Neuronal stem cell (in vitro differentiated cells): ENCODE results near the gene TRIP4.
"Not testable (repeated sequence)": the region's sequence is repeated elsewhere in the genome, so short reads cannot be mapped to it uniquely, and the experiment has no call there.

Source experiments
- DNase-seq: peaks from one replicate; pipeline ENCODE4 v3.0.0-alpha.2; 2013; ENCODE audit warnings: low spot score
- H2AFZ ChIP-seq: one replicate; pipeline ENCODE4 v1.6.1; 2013; ENCODE audit warnings: mild to moderate bottlenecking, low read length, inconsistent platforms
- H2AK5ac ChIP-seq: 2 replicates; pipeline ENCODE4 v1.6.1; 2013; ENCODE audit warnings: low read depth, mild to moderate bottlenecking, inconsistent platforms, low read length, moderate library complexity, mixed read lengths
- H2BK120ac ChIP-seq: 2 replicates; pipeline ENCODE4 v1.6.1; 2013; ENCODE audit warnings: low read depth, mild to moderate bottlenecking, inconsistent platforms, low read length, moderate library complexity, mixed read lengths
- H2BK12ac ChIP-seq: one replicate; pipeline ENCODE4 v1.6.1; 2013; ENCODE audit warnings: low read length, inconsistent platforms
- H2BK15ac ChIP-seq: 2 replicates; pipeline ENCODE4 v1.6.1; 2013; ENCODE audit warnings: mild to moderate bottlenecking, low read length, inconsistent platforms, mixed read lengths
- H2BK5ac ChIP-seq: one replicate; pipeline ENCODE4 v1.6.1; 2013; ENCODE audit warnings: inconsistent platforms, mild to moderate bottlenecking, low read length, moderate library complexity
- H3K14ac ChIP-seq: one replicate; pipeline ENCODE4 v1.6.1; 2013; ENCODE audit warnings: low read length, inconsistent platforms
- H3K18ac ChIP-seq: 2 replicates; pipeline ENCODE4 v1.6.1; 2013; ENCODE audit warnings: low read length, inconsistent platforms
- H3K23ac ChIP-seq: 2 replicates; pipeline ENCODE4 v1.6.1; 2013; ENCODE audit warnings: low read depth, mild to moderate bottlenecking, mixed read lengths, low read length, inconsistent platforms; ENCODE audit not compliant: poor library complexity
- H3K27ac ChIP-seq: replicated peaks from 3 replicates; pipeline ENCODE4 v1.5.1; 2013; ENCODE audit warnings: low read length, inconsistent platforms
- H3K27me3 ChIP-seq, 3 experiments: 2 replicates each; pipeline ENCODE4 v1.6.1; 2013; ENCODE audit warnings: low read length in 3 of 3, mild to moderate bottlenecking in 2 of 3, inconsistent platforms in 1 of 3, low read depth in 1 of 3, mixed read lengths in 1 of 3, moderate library complexity in 1 of 3; ENCODE audit not compliant: control insufficient read depth in 3 of 3, insufficient read depth in 3 of 3
- H3K36me3 ChIP-seq, 2 donors: replicated peaks in 1 of 2; 2 replicates each; pipeline ENCODE4 v1.6.1; 2013; ENCODE audit warnings: low read length in 2 of 2; ENCODE audit not compliant: control insufficient read depth in 2 of 2, insufficient read depth in 2 of 2
- H3K4ac ChIP-seq: 2 replicates; pipeline ENCODE4 v1.6.1; 2013; ENCODE audit warnings: inconsistent platforms, mild to moderate bottlenecking, low read length, moderate library complexity
- H3K4me1 ChIP-seq, 2 donors: 1 replicate in 1 of 2; 2 replicates in 1 of 2; pipeline ENCODE4 v1.6.1; 2013; ENCODE audit warnings: low read length in 2 of 2, low read depth in 1 of 2; ENCODE audit not compliant: control insufficient read depth in 2 of 2, insufficient read depth in 1 of 2
- H3K4me2 ChIP-seq: one replicate; pipeline ENCODE4 v1.6.1; 2013; ENCODE audit warnings: mild to moderate bottlenecking, low read length, inconsistent platforms; ENCODE audit not compliant: insufficient read depth, poor library complexity, severe bottlenecking
- H3K4me3 ChIP-seq, 2 donors: 2 replicates each; pipeline ENCODE4 v1.5.1; 2013; ENCODE audit warnings: low read length in 2 of 2, mild to moderate bottlenecking in 2 of 2, inconsistent platforms in 1 of 2, moderate library complexity in 1 of 2
- H3K79me1 ChIP-seq: one replicate; pipeline ENCODE4 v1.6.1; 2013; ENCODE audit warnings: low read depth, mild to moderate bottlenecking, inconsistent platforms, low read length, moderate library complexity
- H3K9ac ChIP-seq: one replicate; pipeline ENCODE4 v1.6.1; 2013; ENCODE audit warnings: mild to moderate bottlenecking, low read depth, low read length, inconsistent platforms; ENCODE audit not compliant: poor library complexity
- H3K9me3 ChIP-seq, 2 donors: replicated peaks in 1 of 2; 2 replicates each; pipeline versions ENCODE3 to v1.6.1; 2013; ENCODE audit warnings: low read length in 2 of 2, mild to moderate bottlenecking in 2 of 2, inconsistent platforms in 1 of 2, low read depth in 1 of 2, mixed read lengths in 1 of 2, moderate library complexity in 1 of 2; ENCODE audit not compliant: control insufficient read depth in 2 of 2, insufficient read depth in 1 of 2
- H4K8ac ChIP-seq: one replicate; pipeline ENCODE4 v1.6.1; 2013; ENCODE audit warnings: low read depth, mild to moderate bottlenecking, inconsistent platforms, low read length, moderate library complexity
- H4K91ac ChIP-seq: one replicate; pipeline ENCODE4 v1.6.1; 2013; ENCODE audit warnings: low read length, low read depth, mild to moderate bottlenecking, inconsistent platforms; ENCODE audit not compliant: poor library complexity
- WGBS, 2 donors: extraction: QIAGEN DNeasy Blood & Tissue Kit; methylation state at CpG; one replicate each; pipeline ENCODE4 v1.1.7; 2013; ENCODE audit warnings: missing lambda C conversion rate in 2 of 2, mixed read lengths in 1 of 2; ENCODE audit not compliant: insufficient read length in 2 of 2, insufficient replicate concordance in 1 of 2; ENCODE audit errors: extremely low coverage in 2 of 2; 5-methylcytosine and 5-hydroxymethylcytosine counted together

The TRIP4 gene

DNA sequence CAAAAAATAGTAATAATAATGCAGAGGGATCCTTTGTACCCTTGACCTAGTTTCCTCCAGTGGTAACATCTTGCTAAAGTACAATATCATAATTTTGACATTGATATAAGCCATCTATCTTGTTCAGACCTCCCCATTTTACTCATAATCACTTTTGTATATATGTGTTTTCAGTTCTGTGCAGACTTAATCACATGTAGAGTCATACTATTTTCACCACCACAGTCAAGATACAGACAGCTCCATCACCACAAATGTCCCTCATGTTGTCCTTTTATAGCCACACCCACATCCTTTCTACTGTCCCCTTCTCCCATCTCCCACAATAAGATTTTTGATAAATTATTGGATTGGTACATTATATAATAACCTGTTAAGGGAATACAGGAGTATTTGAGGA is 98.2 kb downstream of the TRIP4 start:
- Histone ChIP-seq H4K8ac (no peak overlapping the region), H3K27me3 (no peaks in the 10 kb centered on the region), H3K79me1 (peaks cover 2% of the 10 kb centered on the region), H2BK15ac (no peak overlapping the region), H3K9ac (no peak overlapping the region), H2AFZ (no peak overlapping the region), H2BK12ac (no peak overlapping the region), H3K18ac (no peak overlapping the region), H3K27ac (no peak overlapping the region), H2BK5ac (no peak overlapping the region), H3K4me2 (no peak overlapping the region), H3K14ac (no peak overlapping the region), H3K36me3 (peaks cover 1 to 60% of the 10 kb centered on the region in 2 donors), H2AK5ac (no peak overlapping the region), H3K4me3 (no peak overlapping the region), H3K4ac (no peak overlapping the region), H3K9me3 (no peaks in the 10 kb centered on the region), H2BK120ac (no peak overlapping the region), H3K4me1 (no peaks in the 10 kb centered on the region), H4K91ac (no peak overlapping the region), H3K23ac (no peak overlapping the region)
- DNase-seq: no peak

DNA sequence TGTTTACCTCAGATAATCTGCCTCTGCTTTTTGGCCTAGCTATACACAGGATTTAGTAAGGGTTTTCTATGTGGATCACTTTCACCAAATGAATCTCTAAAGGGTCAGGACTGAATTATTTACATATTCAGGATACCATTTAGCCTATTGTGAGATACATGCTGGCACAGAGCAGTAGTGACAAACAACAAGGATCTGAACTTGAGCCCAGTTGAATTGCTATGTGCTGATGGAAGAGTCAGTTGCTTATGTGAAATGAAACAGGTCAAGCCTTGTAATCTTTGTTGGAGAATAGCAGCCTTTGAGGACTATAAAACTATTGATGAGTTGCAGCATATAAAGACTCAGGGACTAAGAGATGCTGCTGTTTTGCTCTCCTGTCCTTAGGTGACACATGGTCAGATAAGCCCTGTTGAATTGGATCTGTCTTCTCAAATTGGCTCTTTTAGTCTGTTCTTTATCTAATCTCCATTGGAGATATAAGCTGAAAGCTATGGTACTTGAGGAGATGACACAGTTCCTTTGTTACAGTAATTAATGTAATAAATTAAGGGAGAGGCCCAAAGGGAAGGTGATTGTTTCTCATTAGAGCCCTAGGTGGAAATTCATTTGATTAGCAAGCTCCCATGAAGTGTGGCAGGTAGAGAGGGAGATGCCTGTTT is 103.1 kb downstream of the TRIP4 start:
- H2AK5ac ChIP-seq: no peak overlapping the region
- H3K9me3 ChIP-seq: no peaks in the 10 kb centered on the region
- H2BK12ac ChIP-seq: no peak overlapping the region
- no peak overlapping the region for H3K9ac ChIP-seq
- H3K4ac ChIP-seq: no peak overlapping the region
- H3K79me1 ChIP-seq: no peaks in the 10 kb centered on the region
- H2AFZ ChIP-seq: no peak overlapping the region
- no peak overlapping the region for H3K23ac ChIP-seq
- no peak overlapping the region for H2BK120ac ChIP-seq
- no peak for DNase-seq
- H3K27ac ChIP-seq: no peak overlapping the region
- H4K91ac ChIP-seq: no peak overlapping the region
- H3K14ac ChIP-seq: no peak overlapping the region
- no peak overlapping the region for H2BK15ac ChIP-seq
- no peaks in the 10 kb centered on the region for H3K27me3 ChIP-seq
- H3K36me3 ChIP-seq: peaks cover 0 to 53% of the 10 kb centered on the region in 2 donors
- H4K8ac ChIP-seq: no peak overlapping the region
- no peak overlapping the region for H2BK5ac ChIP-seq
- no peak overlapping the region for H3K4me2 ChIP-seq
- H3K4me3 ChIP-seq: no peak overlapping the region
- H3K4me1 ChIP-seq: no peaks in the 10 kb centered on the region
- H3K18ac ChIP-seq: no peak overlapping the region

DNA sequence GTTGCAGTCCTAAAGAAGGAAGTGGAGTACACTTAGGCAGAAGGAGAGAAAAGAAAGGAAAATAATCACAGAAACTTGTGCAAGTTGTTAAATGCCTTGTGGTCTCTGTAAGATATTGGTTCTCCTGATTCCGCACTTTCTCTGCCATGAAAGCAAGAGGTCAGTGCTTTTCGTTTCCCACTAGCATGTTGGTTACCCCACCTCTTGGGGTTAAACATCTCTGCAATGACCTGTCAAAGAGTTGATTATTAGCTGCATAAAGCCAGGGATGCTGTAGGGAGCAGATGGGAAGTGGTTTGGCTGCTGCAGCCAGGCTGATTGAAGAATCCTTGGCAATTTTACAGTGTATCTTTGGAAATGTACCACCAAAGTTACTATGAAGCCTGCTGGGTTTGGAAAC is 106.0 kb downstream of the TRIP4 start:
- no peaks in the 10 kb centered on the region for H3K79me1 ChIP-seq
- no peaks in the 10 kb centered on the region for H3K4me1 ChIP-seq
- WGBS, 2 donors: no CpG with 5 or more reads among the region's 2 CpGs
- no peak overlapping the region for H3K4me2 ChIP-seq
- no peak overlapping the region for H4K8ac ChIP-seq
- H2AFZ ChIP-seq: no peak overlapping the region
- no peak overlapping the region for H2BK15ac ChIP-seq
- DNase-seq: no peak
- H3K14ac ChIP-seq: no peak overlapping the region
- peaks cover 0 to 54% of the 10 kb centered on the region in 2 donors for H3K36me3 ChIP-seq
- no peak overlapping the region for H3K9ac ChIP-seq
- H2BK12ac ChIP-seq: no peak overlapping the region
- no peak overlapping the region for H3K23ac ChIP-seq
- no peak overlapping the region for H4K91ac ChIP-seq
- H3K9me3 ChIP-seq: no peaks in the 10 kb centered on the region
- no peak overlapping the region for H2AK5ac ChIP-seq
- no peak overlapping the region for H2BK5ac ChIP-seq
- H3K18ac ChIP-seq: no peak overlapping the region
- no peak overlapping the region for H3K4me3 ChIP-seq
- no peaks in the 10 kb centered on the region for H3K27me3 ChIP-seq
- no peak overlapping the region for H3K27ac ChIP-seq
- H2BK120ac ChIP-seq: no peak overlapping the region
- no peak overlapping the region for H3K4ac ChIP-seq

DNA sequence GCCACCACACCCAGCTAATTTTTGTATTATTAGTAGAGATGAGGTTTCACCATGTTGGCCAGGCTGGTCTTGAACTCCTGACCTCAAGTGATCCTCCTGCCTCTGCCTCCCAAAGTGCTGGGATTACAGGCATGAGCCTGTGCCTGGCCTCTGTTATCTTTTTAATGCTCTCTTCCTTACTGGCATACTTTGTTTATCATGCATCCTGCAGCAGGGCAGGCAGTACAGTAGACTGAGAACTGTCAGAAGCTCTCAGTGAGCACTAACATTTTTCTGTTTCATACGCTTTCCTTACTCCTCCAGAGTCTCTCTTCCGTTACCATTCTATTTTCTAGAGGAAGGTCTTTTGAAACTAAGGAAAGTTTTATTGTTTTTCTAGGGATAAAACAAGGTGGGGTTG is 108.3 kb downstream of the TRIP4 start:
- not testable (repeated sequence) for H3K4ac ChIP-seq, H2BK120ac ChIP-seq, DNase-seq, H3K79me1 ChIP-seq, H4K91ac ChIP-seq, H2BK12ac ChIP-seq, H3K27ac ChIP-seq, H3K9ac ChIP-seq, H3K18ac ChIP-seq, H4K8ac ChIP-seq, H2AFZ ChIP-seq, H3K27me3 ChIP-seq, H2BK5ac ChIP-seq, H3K4me3 ChIP-seq, H2BK15ac ChIP-seq, H3K4me2 ChIP-seq, H3K23ac ChIP-seq, H2AK5ac ChIP-seq, H3K9me3 ChIP-seq, H3K4me1 ChIP-seq, H3K14ac ChIP-seq
- WGBS, 2 donors: no CpG with 5 or more reads among the region's 2 CpGs
- peaks cover 15 to 62% of the 10 kb centered on the region in 2 donors for H3K36me3 ChIP-seq
